ENCODE measurements around the gene NUP153. TPM values are rescaled to one million over a fixed set of nuclear protein-coding genes. Genes with fewer than 3 reads are reported as not detected.
"Not testable (repeated sequence)": the region's sequence is repeated elsewhere in the genome, so short reads cannot be mapped to it uniquely, and the experiment has no call there.

The NUP153 gene
- polyA plus RNA-seq (2011; rRNA removed) (47.3 and 49.8 TPM in 2 replicates), polyA plus RNA-seq (2017; fragmentation: RNase III; extraction: RNeasy Plus Mini Kit Qiagen cat#74134 plus additional on column Dnase treatment) (25.3 to 27.8 TPM (median 26.4 TPM) in 3 replicates), polyA minus RNA-seq (2011; rRNA and poly(A)+ RNA removed) (39.5 and 40.2 TPM in 2 replicates)
- polyA plus RNA-seq (2012; cell fraction: cytosol; rRNA removed) = 11.8 and 16.6 TPM in 2 replicates
- polyA plus RNA-seq (2012; cell fraction: nucleus; rRNA removed) = 17.9 and 24.1 TPM in 2 replicates

DNA sequence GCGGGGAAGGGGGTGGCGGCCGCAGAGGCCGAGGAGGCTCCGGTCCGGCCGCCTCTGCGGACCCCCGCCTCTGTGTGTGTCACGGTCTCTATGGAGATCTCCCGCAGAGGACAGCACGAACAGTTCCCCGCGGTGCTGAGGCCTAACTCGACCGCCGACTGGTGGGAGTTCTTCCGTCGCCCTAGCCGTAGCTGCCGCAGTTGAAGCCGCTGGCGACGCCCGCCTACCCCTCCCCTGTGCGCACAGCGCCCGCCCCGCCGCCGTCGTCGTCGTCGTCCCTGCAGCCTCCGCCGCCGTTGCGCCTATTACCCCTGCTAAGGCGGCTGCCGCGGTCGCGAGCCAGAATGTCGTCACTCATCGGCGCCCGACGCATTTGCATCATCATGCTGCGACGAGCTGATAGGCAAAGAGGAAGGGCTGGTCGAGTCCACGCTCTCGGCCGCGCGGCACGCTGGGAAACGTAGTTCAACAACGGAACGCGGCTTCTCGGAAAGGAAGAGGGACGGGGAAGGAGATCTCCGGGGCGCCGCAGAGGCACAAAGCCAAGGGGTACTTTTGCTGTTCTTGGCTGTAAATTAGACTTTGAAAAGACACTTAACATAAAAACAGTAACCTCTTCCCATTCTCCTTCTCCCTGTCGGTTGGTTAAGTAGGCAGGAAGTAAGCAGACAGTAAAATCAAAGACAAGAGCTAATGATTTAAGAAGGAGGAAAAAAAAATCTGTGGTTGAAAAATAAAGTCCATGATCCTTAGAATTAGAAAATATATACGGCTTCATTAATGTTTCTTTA is at the start of gene NUP153:
Gene NUP153 (minus strand): TSS at position 346 of the 791 bp plus-strand sequence. CDS start 538 bp downstream, outside the sequence.
- 0% methylated on average over 9 of the region's 69 CpGs for WGBS (ENCODE audit: missing lambda C conversion rate)
- Histone ChIP-seq H3K9me3 (no peaks in the 10 kb centered on the region), H3K4me3 (peak within 1 kb of the TSS; percentile 94), H3K4me2 (peak within 1 kb of the TSS; percentile 96), H3K4me1 (peaks cover 19% of the 10 kb centered on the region; the same call in 2 of the 3 replicates), H3K27ac (peak within 1 kb of the TSS; percentile 98)
- POLR2A ChIA-PET = interaction anchor here (1.2 to 1.5 kb wide), 2 partner anchors 14 to 40 kb away, joined by 3 to 4 read pairs; no protein-coding TSS in a partner anchor
- TF ChIP-seq FOSB (CRISPR knock-in tag; IDR thresholded peaks at IDR 0.05) (no peak), MYC (IDR thresholded peaks at IDR 0.05; ENCODE audit: borderline replicate concordance, low read length) (peak; percentile 78; the same call in 1 of the 2 replicates), POLR2A (IDR thresholded peaks at IDR 0.05; ENCODE audit: low read length) (peak; percentile 49), JUN (IDR thresholded peaks at IDR 0.05) (peak in 1 of 2 experiments; percentile 67; a peak in 1 of 5 replicates)
- TF ChIP-seq, protein P1, sequence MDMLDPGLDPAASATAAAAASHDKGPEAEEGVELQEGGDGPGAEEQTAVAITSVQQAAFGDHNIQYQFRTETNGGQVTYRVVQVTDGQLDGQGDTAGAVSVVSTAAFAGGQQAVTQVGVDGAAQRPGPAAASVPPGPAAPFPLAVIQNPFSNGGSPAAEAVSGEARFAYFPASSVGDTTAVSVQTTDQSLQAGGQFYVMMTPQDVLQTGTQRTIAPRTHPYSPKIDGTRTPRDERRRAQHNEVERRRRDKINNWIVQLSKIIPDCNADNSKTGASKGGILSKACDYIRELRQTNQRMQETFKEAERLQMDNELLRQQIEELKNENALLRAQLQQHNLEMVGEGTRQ (IDR thresholded peaks at IDR 0.05) = no peak
- TF ChIP-seq, protein P2, sequence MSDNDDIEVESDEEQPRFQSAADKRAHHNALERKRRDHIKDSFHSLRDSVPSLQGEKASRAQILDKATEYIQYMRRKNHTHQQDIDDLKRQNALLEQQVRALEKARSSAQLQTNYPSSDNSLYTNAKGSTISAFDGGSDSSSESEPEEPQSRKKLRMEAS (IDR thresholded peaks at IDR 0.05) = peak; percentile 82
- peak; percentile 87 for ATAC-seq
- no peak for FAIRE-seq
- CTCF ChIA-PET = interaction anchor here (1.2 to 1.5 kb wide), 2 partner anchors 10 to 17 kb away, joined by 3 to 4 read pairs; no protein-coding TSS in a partner anchor
- peak; percentile 86 to 98 for DNase-seq (ENCODE audit: low read depth in 1 of 2, low spot score in 1 of 2)

DNA sequence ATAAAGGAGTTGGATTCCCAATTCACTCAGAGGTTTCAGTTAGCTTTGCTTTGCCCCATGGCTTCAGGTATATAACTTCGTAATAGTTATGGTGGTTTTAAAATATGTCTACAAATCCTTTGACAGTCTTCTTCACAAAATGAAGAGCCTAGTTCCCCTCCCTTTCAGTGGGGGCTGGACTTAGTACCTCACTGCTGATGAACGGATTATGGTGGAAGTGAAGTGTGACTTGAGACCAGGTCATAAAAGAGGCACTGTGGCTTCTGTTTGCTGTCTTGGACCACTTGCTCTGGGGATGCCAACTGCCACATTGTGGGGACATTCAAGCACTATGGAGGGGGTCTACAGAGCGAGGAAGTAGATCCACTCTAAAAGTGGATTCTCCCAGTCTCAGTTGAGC is 47.5 kb upstream of the NUP153 start:
- FAIRE-seq (no peak), DNase-seq (ENCODE audit: low read depth in 1 of 2, low spot score in 1 of 2) (no peak), ATAC-seq (no peak)
- H3K4me1 ChIP-seq = no peaks in the 10 kb centered on the region
- TF ChIP-seq SMC3 (IDR thresholded peaks at IDR 0.05) (no peak), RARB (CRISPR knock-in tag; IDR thresholded peaks at IDR 0.05) (no peak), ZFP36 (IDR thresholded peaks at IDR 0.05; ENCODE audit: borderline replicate concordance, partially characterized antibody) (no peak), HOXB5 (CRISPR knock-in tag; IDR thresholded peaks at IDR 0.05) (no peak), POLR2A (IDR thresholded peaks at IDR 0.05; ENCODE audit: low read length) (no peak), RFX5 (IDR thresholded peaks at IDR 0.05) (no peak), RAD21 (conservative IDR thresholded peaks at IDR 0.05 in 1 of 2, IDR thresholded peaks at IDR 0.05 in 1 of 2) (no peak), TP53 (CRISPR knock-in tag; IDR thresholded peaks at IDR 0.05) (no peak), POLR2AphosphoS2 (conservative IDR thresholded peaks at IDR 0.05; ENCODE audit: low read length) (no peak), EP300 (IDR thresholded peaks at IDR 0.05) (no peak), FOSL2 (IDR thresholded peaks at IDR 0.05) (no peak), FOSL2 (CRISPR knock-in tag; IDR thresholded peaks at IDR 0.05) (no peak), KDM5A (IDR thresholded peaks at IDR 0.05) (no peak), EHF (CRISPR knock-in tag; IDR thresholded peaks at IDR 0.05) (no peak), RCOR1 (IDR thresholded peaks at IDR 0.05; ENCODE audit: low read depth, low read length) (no peak)
- TF ChIP-seq, protein P3, sequence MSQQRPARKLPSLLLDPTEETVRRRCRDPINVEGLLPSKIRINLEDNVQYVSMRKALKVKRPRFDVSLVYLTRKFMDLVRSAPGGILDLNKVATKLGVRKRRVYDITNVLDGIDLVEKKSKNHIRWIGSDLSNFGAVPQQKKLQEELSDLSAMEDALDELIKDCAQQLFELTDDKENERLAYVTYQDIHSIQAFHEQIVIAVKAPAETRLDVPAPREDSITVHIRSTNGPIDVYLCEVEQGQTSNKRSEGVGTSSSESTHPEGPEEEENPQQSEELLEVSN (IDR thresholded peaks at IDR 0.05; ENCODE audit: borderline replicate concordance, low read depth) = no peak
- TF ChIP-seq, protein P4, sequence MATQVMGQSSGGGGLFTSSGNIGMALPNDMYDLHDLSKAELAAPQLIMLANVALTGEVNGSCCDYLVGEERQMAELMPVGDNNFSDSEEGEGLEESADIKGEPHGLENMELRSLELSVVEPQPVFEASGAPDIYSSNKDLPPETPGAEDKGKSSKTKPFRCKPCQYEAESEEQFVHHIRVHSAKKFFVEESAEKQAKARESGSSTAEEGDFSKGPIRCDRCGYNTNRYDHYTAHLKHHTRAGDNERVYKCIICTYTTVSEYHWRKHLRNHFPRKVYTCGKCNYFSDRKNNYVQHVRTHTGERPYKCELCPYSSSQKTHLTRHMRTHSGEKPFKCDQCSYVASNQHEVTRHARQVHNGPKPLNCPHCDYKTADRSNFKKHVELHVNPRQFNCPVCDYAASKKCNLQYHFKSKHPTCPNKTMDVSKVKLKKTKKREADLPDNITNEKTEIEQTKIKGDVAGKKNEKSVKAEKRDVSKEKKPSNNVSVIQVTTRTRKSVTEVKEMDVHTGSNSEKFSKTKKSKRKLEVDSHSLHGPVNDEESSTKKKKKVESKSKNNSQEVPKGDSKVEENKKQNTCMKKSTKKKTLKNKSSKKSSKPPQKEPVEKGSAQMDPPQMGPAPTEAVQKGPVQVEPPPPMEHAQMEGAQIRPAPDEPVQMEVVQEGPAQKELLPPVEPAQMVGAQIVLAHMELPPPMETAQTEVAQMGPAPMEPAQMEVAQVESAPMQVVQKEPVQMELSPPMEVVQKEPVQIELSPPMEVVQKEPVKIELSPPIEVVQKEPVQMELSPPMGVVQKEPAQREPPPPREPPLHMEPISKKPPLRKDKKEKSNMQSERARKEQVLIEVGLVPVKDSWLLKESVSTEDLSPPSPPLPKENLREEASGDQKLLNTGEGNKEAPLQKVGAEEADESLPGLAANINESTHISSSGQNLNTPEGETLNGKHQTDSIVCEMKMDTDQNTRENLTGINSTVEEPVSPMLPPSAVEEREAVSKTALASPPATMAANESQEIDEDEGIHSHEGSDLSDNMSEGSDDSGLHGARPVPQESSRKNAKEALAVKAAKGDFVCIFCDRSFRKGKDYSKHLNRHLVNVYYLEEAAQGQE (IDR thresholded peaks at IDR 0.05) = no peak
- TF ChIP-seq, protein P5, sequence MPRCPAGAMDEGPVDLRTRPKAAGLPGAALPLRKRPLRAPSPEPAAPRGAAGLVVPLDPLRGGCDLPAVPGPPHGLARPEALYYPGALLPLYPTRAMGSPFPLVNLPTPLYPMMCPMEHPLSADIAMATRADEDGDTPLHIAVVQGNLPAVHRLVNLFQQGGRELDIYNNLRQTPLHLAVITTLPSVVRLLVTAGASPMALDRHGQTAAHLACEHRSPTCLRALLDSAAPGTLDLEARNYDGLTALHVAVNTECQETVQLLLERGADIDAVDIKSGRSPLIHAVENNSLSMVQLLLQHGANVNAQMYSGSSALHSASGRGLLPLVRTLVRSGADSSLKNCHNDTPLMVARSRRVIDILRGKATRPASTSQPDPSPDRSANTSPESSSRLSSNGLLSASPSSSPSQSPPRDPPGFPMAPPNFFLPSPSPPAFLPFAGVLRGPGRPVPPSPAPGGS (IDR thresholded peaks at IDR 0.05) = no peak
- TF ChIP-seq, protein P2 (IDR thresholded peaks at IDR 0.05) = no peak
- TF ChIP-seq, protein P6, sequence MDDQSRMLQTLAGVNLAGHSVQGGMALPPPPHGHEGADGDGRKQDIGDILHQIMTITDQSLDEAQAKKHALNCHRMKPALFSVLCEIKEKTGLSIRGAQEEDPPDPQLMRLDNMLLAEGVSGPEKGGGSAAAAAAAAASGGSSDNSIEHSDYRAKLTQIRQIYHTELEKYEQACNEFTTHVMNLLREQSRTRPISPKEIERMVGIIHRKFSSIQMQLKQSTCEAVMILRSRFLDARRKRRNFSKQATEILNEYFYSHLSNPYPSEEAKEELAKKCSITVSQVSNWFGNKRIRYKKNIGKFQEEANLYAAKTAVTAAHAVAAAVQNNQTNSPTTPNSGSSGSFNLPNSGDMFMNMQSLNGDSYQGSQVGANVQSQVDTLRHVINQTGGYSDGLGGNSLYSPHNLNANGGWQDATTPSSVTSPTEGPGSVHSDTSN (IDR thresholded peaks at IDR 0.05) = no peak
- no peaks in the 10 kb centered on the region for H3K9me3 ChIP-seq
- no peak overlapping the region for H3K4me2 ChIP-seq
- H3K27ac ChIP-seq = no peak overlapping the region
- WGBS (ENCODE audit: missing lambda C conversion rate) = 81% methylated on average over 3 of the region's 3 CpGs
- H3K4me3 ChIP-seq = no peak overlapping the region
- CTCF ChIA-PET = no interaction called here
- POLR2A ChIA-PET = no interaction called here

DNA sequence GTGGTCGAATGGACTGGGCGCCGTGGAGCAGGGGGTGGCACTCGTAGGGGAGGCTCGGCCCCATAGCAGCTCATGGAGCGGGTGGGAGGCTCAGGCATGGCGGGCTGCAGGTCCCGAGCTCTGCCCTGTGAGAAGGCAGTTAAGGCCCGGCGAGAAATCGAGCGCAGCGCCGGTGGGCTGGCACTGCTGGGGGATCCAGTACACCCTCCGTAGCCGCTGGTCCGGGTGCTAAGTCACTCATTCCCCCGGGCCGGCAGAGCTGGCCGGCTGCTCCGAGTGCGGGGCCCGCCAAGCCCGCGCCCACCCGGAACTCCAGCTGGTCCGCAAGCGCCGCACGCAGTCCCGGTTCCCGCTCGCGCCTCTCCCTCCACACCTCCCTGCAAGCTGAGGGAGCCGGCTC is 38.6 kb upstream of the NUP153 start:
- FAIRE-seq; CTCF ChIA-PET; POLR2A ChIA-PET; H3K4me1 ChIP-seq; H3K4me3 ChIP-seq; DNase-seq (ENCODE audit: low read depth in 1 of 2, low spot score in 1 of 2); H3K27ac ChIP-seq; ATAC-seq; H3K9me3 ChIP-seq; H3K4me2 ChIP-seq: not testable (repeated sequence)
- 90% methylated on average over 8 of the region's 35 CpGs for WGBS (ENCODE audit: missing lambda C conversion rate)
